ENCODE results near the gene MARK4. TPM values are rescaled to one million over a fixed set of nuclear protein-coding genes. Genes with fewer than 3 reads are reported as not detected.

Gene MARK4
- total and polyA plus RNA-seq, 2 experiments from 2014 or later = 14.8 to 23.0 TPM

- Histone ChIP-seq H3K27ac (peak overlapping the region; percentile 78), H4K20me1 (ENCODE audit: insufficient read depth, poor library complexity, severe bottlenecking) (peaks cover 32% of the 10 kb centered on the region), H3K4me1 (ENCODE audit: insufficient read depth) (peaks cover 8% of the 10 kb centered on the region), H3K9me3 (ENCODE audit: low read depth) (no peaks in the 10 kb centered on the region), H3K27me3 (no peaks in the 10 kb centered on the region), H3K36me3 (replicated peaks; ENCODE audit: insufficient read depth, low read depth) (no peaks in the 10 kb centered on the region), H3K79me2 (peaks cover 57% of the 10 kb centered on the region), H3K9me2 (replicated peaks; ENCODE audit: insufficient read depth) (no peaks in the 10 kb centered on the region), H2AFZ (no peak overlapping the region), H3K4me3 (peak overlapping the region; percentile 92), H3K4me2 (peak overlapping the region; percentile 100)
- TF ChIP-seq CTCF (IDR thresholded peaks at IDR 0.05; ENCODE audit: poor library complexity) (no peak), EZH2 (IDR thresholded peaks at IDR 0.05; ENCODE audit: borderline replicate concordance) (no peak), EZH2phosphoT487 (IDR thresholded peaks at IDR 0.05; ENCODE audit: low read depth, severe bottlenecking, unreplicated experiment) (no peak)
- DNase-seq (ENCODE audit: low spot score) = peak; percentile 47
- 10% methylated on average over 15 of the region's 57 CpGs for WGBS (ENCODE audit: low lambda C conversion rate, missing lambda C conversion rate)
Measured at GRCh38 chr19:45251452-45252354, 632 bp downstream of the MARK4 start.

- Histone ChIP-seq H3K4me3 (no peak overlapping the region), H3K36me3 (replicated peaks; ENCODE audit: insufficient read depth, low read depth) (no peaks in the 10 kb centered on the region), H4K20me1 (ENCODE audit: insufficient read depth, poor library complexity, severe bottlenecking) (peaks cover 36% of the 10 kb centered on the region), H3K4me1 (ENCODE audit: insufficient read depth) (peaks cover 8% of the 10 kb centered on the region), H2AFZ (no peak overlapping the region), H3K27me3 (no peaks in the 10 kb centered on the region), H3K4me2 (peak overlapping the region; percentile 100), H3K9me2 (replicated peaks; ENCODE audit: insufficient read depth) (no peaks in the 10 kb centered on the region), H3K9me3 (ENCODE audit: low read depth) (no peaks in the 10 kb centered on the region), H3K27ac (no peak overlapping the region), H3K79me2 (peaks cover 67% of the 10 kb centered on the region)
- DNase-seq (ENCODE audit: low spot score) = no peak
- WGBS (ENCODE audit: low lambda C conversion rate, missing lambda C conversion rate) = 90% methylated on average over 12 of the region's 12 CpGs
- no peak for TF ChIP-seq EZH2 (IDR thresholded peaks at IDR 0.05; ENCODE audit: borderline replicate concordance)
- TF ChIP-seq EZH2phosphoT487 (IDR thresholded peaks at IDR 0.05; ENCODE audit: low read depth, severe bottlenecking, unreplicated experiment) = no peak
- TF ChIP-seq CTCF (IDR thresholded peaks at IDR 0.05; ENCODE audit: poor library complexity) = no peak
Measured at GRCh38 chr19:45253396-45254027, 2.4 kb downstream of the MARK4 start.

GRCh38 chr19:45254044-45254531 is 3.0 kb downstream of the MARK4 start:
- Histone ChIP-seq H2AFZ (no peak overlapping the region), H3K79me2 (peaks cover 67% of the 10 kb centered on the region), H3K4me2 (peak overlapping the region; percentile 100), H3K36me3 (replicated peaks; ENCODE audit: insufficient read depth, low read depth) (no peaks in the 10 kb centered on the region), H3K9me3 (ENCODE audit: low read depth) (no peaks in the 10 kb centered on the region), H4K20me1 (ENCODE audit: insufficient read depth, poor library complexity, severe bottlenecking) (peaks cover 36% of the 10 kb centered on the region), H3K4me1 (ENCODE audit: insufficient read depth) (peaks cover 8% of the 10 kb centered on the region), H3K9me2 (replicated peaks; ENCODE audit: insufficient read depth) (no peaks in the 10 kb centered on the region), H3K27me3 (no peaks in the 10 kb centered on the region), H3K4me3 (no peak overlapping the region), H3K27ac (no peak overlapping the region)
- no peak for TF ChIP-seq EZH2phosphoT487 (IDR thresholded peaks at IDR 0.05; ENCODE audit: low read depth, severe bottlenecking, unreplicated experiment)
- no peak for TF ChIP-seq EZH2 (IDR thresholded peaks at IDR 0.05; ENCODE audit: borderline replicate concordance)
- no peak for TF ChIP-seq CTCF (IDR thresholded peaks at IDR 0.05; ENCODE audit: poor library complexity)
- 89% methylated on average over 6 of the region's 11 CpGs for WGBS (ENCODE audit: low lambda C conversion rate, missing lambda C conversion rate)
- DNase-seq (ENCODE audit: low spot score) = no peak

Data from hepatocyte (in vitro differentiated cells).